ENCODE results near the gene MDM2. TPM values are rescaled to one million over a fixed set of nuclear protein-coding genes. Genes with fewer than 3 reads are reported as not detected.

MDM2 gene
- total and polyA plus RNA-seq, 9 of the 15 experiments (the other 6 are each of a cell fraction or from before 2014, with no cell fraction given) = 13.6 to 100 (median 49.0) TPM

DNA sequence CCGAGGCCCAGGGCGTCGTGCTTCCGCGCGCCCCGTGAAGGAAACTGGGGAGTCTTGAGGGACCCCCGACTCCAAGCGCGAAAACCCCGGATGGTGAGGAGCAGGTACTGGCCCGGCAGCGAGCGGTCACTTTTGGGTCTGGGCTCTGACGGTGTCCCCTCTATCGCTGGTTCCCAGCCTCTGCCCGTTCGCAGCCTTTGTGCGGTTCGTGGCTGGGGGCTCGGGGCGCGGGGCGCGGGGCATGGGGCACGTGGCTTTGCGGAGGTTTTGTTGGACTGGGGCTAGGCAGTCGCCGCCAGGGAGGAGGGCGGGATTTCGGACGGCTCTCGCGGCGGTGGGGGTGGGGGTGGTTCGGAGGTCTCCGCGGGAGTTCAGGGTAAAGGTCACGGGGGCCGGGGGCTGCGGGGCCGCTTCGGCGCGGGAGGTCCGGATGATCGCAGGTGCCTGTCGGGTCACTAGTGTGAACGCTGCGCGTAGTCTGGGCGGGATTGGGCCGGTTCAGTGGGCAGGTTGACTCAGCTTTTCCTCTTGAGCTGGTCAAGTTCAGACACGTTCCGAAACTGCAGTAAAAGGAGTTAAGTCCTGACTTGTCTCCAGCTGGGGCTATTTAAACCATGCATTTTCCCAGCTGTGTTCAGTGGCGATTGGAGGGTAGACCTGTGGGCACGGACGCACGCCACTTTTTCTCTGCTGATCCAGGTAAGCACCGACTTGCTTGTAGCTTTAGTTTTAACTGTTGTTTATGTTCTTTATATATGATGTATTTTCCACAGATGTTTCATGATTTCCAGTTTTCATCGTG, 612 bp downstream of the MDM2 start (continued):
- 0 out of 4 replicates have a peak, but pooled peaks of 1 of the 2 experiments have one; percentile 27 for TF ChIP-seq MLLT1 (IDR thresholded peaks at IDR 0.05)
- TF ChIP-seq MEF2D (tag; conservative IDR thresholded peaks at IDR 0.05; ENCODE audit: low read depth) = no peak
- TF ChIP-seq, protein P1, sequence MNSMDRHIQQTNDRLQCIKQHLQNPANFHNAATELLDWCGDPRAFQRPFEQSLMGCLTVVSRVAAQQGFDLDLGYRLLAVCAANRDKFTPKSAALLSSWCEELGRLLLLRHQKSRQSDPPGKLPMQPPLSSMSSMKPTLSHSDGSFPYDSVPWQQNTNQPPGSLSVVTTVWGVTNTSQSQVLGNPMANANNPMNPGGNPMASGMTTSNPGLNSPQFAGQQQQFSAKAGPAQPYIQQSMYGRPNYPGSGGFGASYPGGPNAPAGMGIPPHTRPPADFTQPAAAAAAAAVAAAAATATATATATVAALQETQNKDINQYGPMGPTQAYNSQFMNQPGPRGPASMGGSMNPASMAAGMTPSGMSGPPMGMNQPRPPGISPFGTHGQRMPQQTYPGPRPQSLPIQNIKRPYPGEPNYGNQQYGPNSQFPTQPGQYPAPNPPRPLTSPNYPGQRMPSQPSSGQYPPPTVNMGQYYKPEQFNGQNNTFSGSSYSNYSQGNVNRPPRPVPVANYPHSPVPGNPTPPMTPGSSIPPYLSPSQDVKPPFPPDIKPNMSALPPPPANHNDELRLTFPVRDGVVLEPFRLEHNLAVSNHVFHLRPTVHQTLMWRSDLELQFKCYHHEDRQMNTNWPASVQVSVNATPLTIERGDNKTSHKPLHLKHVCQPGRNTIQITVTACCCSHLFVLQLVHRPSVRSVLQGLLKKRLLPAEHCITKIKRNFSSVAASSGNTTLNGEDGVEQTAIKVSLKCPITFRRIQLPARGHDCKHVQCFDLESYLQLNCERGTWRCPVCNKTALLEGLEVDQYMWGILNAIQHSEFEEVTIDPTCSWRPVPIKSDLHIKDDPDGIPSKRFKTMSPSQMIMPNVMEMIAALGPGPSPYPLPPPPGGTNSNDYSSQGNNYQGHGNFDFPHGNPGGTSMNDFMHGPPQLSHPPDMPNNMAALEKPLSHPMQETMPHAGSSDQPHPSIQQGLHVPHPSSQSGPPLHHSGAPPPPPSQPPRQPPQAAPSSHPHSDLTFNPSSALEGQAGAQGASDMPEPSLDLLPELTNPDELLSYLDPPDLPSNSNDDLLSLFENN (IDR thresholded peaks at IDR 0.05; ENCODE audit: low read depth in 2 of 2, low read length in 2 of 2) = no peak
- no peak for TF ChIP-seq PRPF4 (IDR thresholded peaks at IDR 0.05; ENCODE audit: insufficient read depth, low read depth, low read length, poor library complexity, severe bottlenecking)
- no peak for TF ChIP-seq CBX5 (IDR thresholded peaks at IDR 0.05; ENCODE audit: borderline replicate concordance, low read depth)
- no peak for TF ChIP-seq SOX6 (IDR thresholded peaks at IDR 0.05)
- TF ChIP-seq, protein P2, sequence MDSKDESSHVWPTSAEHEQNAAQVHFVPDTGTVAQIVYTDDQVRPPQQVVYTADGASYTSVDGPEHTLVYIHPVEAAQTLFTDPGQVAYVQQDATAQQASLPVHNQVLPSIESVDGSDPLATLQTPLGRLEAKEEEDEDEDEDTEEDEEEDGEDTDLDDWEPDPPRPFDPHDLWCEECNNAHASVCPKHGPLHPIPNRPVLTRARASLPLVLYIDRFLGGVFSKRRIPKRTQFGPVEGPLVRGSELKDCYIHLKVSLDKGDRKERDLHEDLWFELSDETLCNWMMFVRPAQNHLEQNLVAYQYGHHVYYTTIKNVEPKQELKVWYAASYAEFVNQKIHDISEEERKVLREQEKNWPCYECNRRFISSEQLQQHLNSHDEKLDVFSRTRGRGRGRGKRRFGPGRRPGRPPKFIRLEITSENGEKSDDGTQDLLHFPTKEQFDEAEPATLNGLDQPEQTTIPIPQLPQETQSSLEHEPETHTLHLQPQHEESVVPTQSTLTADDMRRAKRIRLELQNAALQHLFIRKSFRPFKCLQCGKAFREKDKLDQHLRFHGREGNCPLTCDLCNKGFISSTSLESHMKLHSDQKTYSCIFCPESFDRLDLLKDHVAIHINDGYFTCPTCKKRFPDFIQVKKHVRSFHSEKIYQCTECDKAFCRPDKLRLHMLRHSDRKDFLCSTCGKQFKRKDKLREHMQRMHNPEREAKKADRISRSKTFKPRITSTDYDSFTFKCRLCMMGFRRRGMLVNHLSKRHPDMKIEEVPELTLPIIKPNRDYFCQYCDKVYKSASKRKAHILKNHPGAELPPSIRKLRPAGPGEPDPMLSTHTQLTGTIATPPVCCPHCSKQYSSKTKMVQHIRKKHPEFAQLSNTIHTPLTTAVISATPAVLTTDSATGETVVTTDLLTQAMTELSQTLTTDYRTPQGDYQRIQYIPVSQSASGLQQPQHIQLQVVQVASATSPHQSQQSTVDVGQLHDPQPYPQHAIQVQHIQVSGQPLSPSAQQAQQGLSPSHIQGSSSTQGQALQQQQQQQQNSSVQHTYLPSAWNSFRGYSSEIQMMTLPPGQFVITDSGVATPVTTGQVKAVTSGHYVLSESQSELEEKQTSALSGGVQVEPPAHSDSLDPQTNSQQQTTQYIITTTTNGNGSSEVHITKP (IDR thresholded peaks at IDR 0.05; ENCODE audit: partially characterized antibody) = no peak
- no peak for TF ChIP-seq ZNF212 (CRISPR knock-in tag; IDR thresholded peaks at IDR 0.05)
- TF ChIP-seq ZBTB33 (CRISPR knock-in tag; IDR thresholded peaks at IDR 0.05) = no peak
- peak; percentile 50 for TF ChIP-seq TAF9B (IDR thresholded peaks at IDR 0.05; ENCODE audit: partially characterized antibody)
- TF ChIP-seq TBL1XR1 (IDR thresholded peaks at IDR 0.05; ENCODE audit: low read length in 2 of 2) = no peak
- peak in 1 of 2 experiments; percentile 88; a peak in 2 of 4 replicates for TF ChIP-seq HDAC1 (IDR thresholded peaks at IDR 0.05)
- no peak for TF ChIP-seq ZBTB5 (IDR thresholded peaks at IDR 0.05)

Measured in K562 (cell line).